ENCODE data around the gene UBE2R2. TPM values are rescaled to one million over a fixed set of nuclear protein-coding genes. Genes with fewer than 3 reads are reported as not detected.
A peak's percentile ranks its signal among the peaks of the same experiment; 100 is the strongest.
"Not testable (repeated sequence)": the region's sequence is repeated elsewhere in the genome, so short reads cannot be mapped to it uniquely, and the experiment has no call there.

UBE2R2 gene
- total RNA-seq, 4 donors from 2014 or later = 30.4 to 39.9 (median 36.5) TPM

DNA sequence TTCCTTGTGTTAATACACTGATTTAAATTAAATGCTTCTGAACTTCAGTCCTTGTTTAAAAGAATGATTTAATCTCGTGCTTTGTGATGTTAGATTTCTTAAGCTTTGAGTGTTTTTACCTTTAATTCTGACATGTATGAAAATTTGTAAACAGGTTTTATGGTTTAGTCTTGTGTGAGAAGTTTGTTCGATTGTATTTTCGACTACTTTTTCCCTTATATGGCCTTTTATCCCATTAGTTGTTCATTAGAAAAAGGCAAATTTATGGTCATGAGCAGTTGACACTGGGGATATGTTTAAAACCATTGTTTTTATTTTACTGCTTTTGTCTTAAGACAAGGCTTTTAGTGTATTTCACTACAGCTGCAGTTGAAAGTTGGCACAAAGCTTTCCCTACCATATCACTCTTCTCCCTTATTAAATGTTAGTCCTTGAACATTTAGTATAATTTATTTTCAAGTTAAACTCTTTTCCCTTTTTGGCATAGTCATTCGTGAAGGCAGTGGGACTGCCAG is 3.3 kb downstream of the UBE2R2 start:
- no peak for TF ChIP-seq POLR2A (IDR thresholded peaks at IDR 0.05)
- TF ChIP-seq, protein P1, sequence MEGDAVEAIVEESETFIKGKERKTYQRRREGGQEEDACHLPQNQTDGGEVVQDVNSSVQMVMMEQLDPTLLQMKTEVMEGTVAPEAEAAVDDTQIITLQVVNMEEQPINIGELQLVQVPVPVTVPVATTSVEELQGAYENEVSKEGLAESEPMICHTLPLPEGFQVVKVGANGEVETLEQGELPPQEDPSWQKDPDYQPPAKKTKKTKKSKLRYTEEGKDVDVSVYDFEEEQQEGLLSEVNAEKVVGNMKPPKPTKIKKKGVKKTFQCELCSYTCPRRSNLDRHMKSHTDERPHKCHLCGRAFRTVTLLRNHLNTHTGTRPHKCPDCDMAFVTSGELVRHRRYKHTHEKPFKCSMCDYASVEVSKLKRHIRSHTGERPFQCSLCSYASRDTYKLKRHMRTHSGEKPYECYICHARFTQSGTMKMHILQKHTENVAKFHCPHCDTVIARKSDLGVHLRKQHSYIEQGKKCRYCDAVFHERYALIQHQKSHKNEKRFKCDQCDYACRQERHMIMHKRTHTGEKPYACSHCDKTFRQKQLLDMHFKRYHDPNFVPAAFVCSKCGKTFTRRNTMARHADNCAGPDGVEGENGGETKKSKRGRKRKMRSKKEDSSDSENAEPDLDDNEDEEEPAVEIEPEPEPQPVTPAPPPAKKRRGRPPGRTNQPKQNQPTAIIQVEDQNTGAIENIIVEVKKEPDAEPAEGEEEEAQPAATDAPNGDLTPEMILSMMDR (IDR thresholded peaks at IDR 0.05) = no peak
- H3K4me3 ChIP-seq (ENCODE audit: low read depth, poor library complexity, severe bottlenecking) = no peak overlapping the region
- no peak for DNase-seq (ENCODE audit: low spot score in 2 of 2)
- 30 to 31% methylated on average over 4 of the region's 4 CpGs for WGBS, 2 donors
- intact Hi-C loops (cut with DNase I; ENCODE audit: low total_unique reads) = no loop called here

DNA sequence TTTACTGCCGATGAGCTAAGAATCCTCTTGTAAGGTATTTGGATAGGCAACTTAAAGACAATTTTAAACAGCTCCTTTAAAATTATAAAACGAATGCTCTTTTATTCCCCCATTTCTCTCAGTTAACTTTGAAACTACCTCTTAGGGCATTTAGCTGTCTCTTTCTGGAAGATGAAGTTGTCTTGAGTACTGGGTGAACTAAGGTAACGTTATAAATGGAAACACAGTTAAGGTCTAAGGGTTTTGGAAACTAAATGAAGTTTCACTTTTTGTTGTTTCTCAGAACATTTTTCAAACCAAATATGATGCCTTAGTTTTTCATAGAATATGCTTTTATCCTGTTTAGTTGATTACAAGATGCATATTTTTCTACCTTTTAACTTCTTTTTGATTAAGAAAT is 6.8 kb downstream of the UBE2R2 start:
- DNase-seq (ENCODE audit: low spot score in 2 of 2) = no peak
- TF ChIP-seq, protein P1 (IDR thresholded peaks at IDR 0.05) = no peak
- TF ChIP-seq POLR2A (IDR thresholded peaks at IDR 0.05) = no peak
- intact Hi-C loops (cut with DNase I; ENCODE audit: low total_unique reads) = no loop called here
- H3K4me3 ChIP-seq (ENCODE audit: low read depth, poor library complexity, severe bottlenecking) = no peak overlapping the region
- 85 to 87% methylated on average over 3 of the region's 3 CpGs for WGBS, 2 donors

DNA sequence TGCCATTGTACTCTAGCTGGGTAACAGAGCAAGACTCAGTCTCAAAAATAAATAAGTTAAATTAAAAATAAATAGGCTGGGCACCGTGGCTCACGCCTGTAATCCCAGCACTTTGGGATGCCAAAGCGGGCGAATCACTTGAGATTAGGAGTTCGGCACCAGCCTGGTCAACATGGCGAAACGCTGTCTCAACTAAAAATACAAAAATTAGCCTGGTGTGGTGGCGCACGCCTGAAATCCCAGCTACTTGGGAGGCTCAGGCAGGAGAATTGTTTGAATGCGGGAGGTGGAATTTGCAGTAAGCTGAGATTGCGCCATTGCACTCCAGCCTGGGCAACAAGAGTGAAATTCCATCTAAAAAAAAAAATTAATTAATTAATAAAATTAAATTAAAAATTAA is 10.3 kb downstream of the UBE2R2 start:
- intact Hi-C loops (cut with DNase I; ENCODE audit: low total_unique reads); H3K4me3 ChIP-seq (ENCODE audit: low read depth, poor library complexity, severe bottlenecking): not testable (repeated sequence)
- DNase-seq (ENCODE audit: low spot score in 2 of 2) = peak in 1 of 2 donors; percentile 52
- 92 to 98% methylated on average over 11 of the region's 11 CpGs for WGBS, 2 donors

DNA sequence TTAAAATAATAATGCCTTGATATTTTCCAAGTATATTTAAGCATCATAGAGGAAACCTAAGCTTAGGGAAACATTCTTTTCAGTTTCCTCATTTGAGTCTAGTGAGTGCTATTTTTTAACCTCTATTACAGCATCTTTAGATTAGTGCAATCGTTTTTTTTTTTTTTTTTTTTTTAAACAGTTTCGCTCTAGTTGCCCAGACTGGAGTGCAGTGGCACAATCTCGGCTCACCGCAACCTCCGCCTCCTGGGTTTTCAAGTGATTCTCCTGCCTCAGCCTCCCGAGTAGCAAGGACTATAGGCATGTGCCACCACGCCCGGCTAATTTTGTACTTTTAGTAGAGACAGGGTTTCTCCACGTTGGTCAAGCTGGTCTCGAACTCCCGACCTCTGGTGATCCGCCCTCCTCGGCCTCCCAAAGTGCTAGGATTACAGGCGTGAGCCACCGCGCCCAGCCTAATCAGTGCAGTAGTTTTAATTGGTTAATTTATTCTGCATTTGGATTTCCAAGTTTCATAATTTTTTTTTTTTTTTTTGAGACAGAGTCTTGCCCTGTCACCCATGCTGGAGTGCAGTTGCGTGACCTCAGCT is 12.8 kb downstream of the UBE2R2 start:
- WGBS, 2 donors = 90% methylated on average over 17 of the region's 17 CpGs
- DNase-seq (ENCODE audit: low spot score in 2 of 2) = peak in 1 of 2 donors; percentile 57
- H3K4me3 ChIP-seq (ENCODE audit: low read depth, poor library complexity, severe bottlenecking); intact Hi-C loops (cut with DNase I; ENCODE audit: low total_unique reads): not testable (repeated sequence)

DNA sequence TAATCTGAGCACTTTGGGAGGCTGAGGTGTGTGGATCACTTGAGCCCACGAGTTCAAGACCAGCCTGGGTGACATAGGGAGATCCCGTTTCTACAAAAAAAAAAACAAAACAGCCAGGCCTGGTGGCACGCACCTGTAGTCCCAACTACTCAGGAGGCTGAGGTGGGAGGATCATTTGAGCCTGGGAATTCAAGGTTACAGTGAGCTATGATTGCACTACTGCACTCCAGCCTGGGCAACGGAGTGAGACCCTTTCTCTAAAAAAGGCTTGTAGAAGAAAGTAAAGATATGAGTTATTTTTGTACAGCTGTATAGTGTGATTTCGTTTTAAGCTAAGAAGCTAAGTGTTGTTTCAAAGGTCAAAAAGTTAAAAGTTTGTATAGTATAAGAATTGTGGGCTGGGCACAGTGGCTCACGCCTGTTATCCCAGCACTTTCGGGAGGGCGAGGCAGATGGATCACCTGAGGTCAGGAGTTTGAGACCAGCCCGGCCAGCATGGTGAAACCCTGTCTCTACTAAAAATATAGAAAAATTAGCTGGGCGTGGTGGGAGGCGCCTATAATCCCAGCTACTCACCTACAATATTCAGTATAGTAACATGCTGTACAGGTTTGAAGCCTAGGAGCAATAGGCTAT is 18.8 kb downstream of the UBE2R2 start:
- intact Hi-C loops (cut with DNase I; ENCODE audit: low total_unique reads) = no loop called here
- TF ChIP-seq POLR2A (IDR thresholded peaks at IDR 0.05) = no peak
- TF ChIP-seq, protein P1 (IDR thresholded peaks at IDR 0.05) = no peak
- no peak overlapping the region for H3K4me3 ChIP-seq (ENCODE audit: low read depth, poor library complexity, severe bottlenecking)
- DNase-seq (ENCODE audit: low spot score in 2 of 2) = peak in 1 of 2 donors; percentile 61
- 74 to 77% methylated on average over 11 of the region's 11 CpGs for WGBS, 2 donors

DNA sequence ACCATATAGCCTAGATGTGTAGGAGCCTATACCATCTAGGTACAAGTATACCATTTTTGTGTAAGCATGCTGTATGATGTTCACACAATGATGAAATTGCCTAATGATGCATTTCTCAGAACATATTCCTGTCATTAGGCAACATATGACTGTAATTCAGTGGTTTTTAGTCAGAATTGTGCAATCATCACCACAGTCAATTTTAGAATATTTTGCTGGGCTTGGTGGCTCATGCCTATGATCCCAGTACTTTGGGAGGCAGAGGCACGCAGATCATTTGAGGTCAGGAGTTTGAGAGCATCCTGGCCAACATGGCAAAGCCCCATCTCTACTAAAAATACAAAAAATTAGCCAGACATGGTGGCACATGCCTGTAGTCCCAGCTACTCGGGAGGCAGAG is 19.3 kb downstream of the UBE2R2 start:
- H3K4me3 ChIP-seq (ENCODE audit: low read depth, poor library complexity, severe bottlenecking); intact Hi-C loops (cut with DNase I; ENCODE audit: low total_unique reads): not testable (repeated sequence)
- DNase-seq (ENCODE audit: low spot score in 2 of 2) = peak in 1 of 2 donors; percentile 79
- 18 to 32% methylated on average over 2 of the region's 2 CpGs for WGBS, 2 donors

DNA sequence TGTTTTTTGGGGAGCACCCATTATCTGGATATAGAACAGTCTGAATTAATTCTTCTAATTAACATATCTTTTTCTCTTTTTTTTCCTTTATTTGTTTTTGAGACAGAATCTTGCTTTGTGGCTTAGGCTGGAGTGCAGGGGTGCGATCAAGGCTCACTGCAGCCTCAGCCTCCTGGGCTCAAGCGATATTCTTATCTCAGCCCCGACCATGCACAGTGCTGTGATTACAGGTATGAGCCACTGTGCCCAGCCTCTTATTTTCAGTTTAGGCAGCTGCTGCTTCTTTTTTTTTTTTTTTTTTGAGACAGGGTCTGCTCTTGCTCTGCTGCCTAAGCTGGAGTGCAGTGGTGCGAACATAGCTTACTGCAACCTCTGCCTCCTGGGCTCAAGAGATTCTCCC is 20.2 kb downstream of the UBE2R2 start:
- WGBS, 2 donors = 93 to 95% methylated on average over 4 of the region's 4 CpGs
- no peak for TF ChIP-seq POLR2A (IDR thresholded peaks at IDR 0.05)
- TF ChIP-seq, protein P1 (IDR thresholded peaks at IDR 0.05) = no peak
- H3K4me3 ChIP-seq (ENCODE audit: low read depth, poor library complexity, severe bottlenecking) = no peak overlapping the region
- intact Hi-C loops (cut with DNase I; ENCODE audit: low total_unique reads) = no loop called here
- no peak for DNase-seq (ENCODE audit: low spot score in 2 of 2)
